IPS-15b (cell line): Measurements from ENCODE around the gene RAET1G.
"Not testable (repeated sequence)": the region's sequence is repeated elsewhere in the genome, so short reads cannot be mapped to it uniquely, and the experiment has no call there.

Experiments used
- H3K27me3 ChIP-seq: one replicate; pipeline ENCODE4 v1.6.1; 2013; ENCODE audit warnings: low read length; ENCODE audit not compliant: control insufficient read depth, insufficient read depth
- H3K36me3 ChIP-seq: one replicate; pipeline ENCODE4 v1.6.1; 2013; ENCODE audit warnings: low read length; ENCODE audit not compliant: control insufficient read depth, insufficient read depth
- H3K4me1 ChIP-seq: one replicate; pipeline ENCODE4 v1.6.1; 2013; ENCODE audit warnings: mild to moderate bottlenecking, low read length; ENCODE audit not compliant: control insufficient read depth, insufficient read depth
- H3K4me3 ChIP-seq: one replicate; pipeline ENCODE4 v1.5.1; 2013; ENCODE audit warnings: low read depth, low read length
- H3K9ac ChIP-seq: one replicate; pipeline ENCODE4 v1.6.1; 2013; ENCODE audit warnings: low read depth, mild to moderate bottlenecking, low read length
- H3K9me3 ChIP-seq: one replicate; pipeline ENCODE4 v1.6.1; 2013; ENCODE audit warnings: mild to moderate bottlenecking, low read length; ENCODE audit not compliant: control insufficient read depth, insufficient read depth

RAET1G gene

DNA sequence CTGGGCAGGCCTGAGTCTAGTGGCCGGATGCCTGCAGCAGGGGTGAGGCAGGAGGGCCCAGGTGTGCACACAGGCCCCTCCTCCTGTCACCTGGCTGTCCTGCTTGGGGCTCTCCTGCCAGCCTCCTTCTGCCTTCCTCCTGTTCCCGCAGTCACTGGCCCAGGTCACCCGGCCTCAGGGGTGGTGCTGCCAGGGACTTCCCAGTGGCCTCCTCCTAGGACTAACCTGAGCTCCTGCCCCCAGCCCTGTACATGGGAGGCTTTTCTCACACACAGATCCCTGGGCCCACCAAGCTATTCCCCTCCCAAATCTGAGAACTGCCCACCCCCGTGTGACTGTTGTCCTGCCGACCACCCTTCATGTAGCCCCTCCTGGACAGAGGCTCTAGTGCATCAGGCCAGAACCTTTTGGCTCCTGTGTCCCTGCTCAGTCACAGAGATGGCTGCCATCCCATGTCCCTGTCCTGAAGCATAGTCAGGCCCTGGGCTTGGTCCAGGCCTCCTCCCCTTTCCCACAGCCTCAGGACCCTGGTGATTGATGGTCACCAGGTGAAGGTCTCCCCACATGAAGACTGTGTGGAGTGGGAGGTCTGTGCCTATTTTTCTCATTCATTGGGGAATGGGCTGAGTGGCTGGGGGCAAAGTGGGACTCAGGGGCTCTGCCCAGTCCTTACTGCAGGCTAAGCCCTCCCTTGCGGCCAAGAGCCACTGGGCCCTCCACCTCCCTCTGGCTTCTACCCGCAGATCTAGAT is 39.7 kb upstream of the RAET1G start:
- no peaks in the 10 kb centered on the region for H3K4me1 ChIP-seq
- H3K36me3 ChIP-seq: no peaks in the 10 kb centered on the region
- H3K4me3 ChIP-seq: peak overlapping the region; percentile 75
- no peaks in the 10 kb centered on the region for H3K9me3 ChIP-seq
- peaks cover 94% of the 10 kb centered on the region for H3K27me3 ChIP-seq
- no peak overlapping the region for H3K9ac ChIP-seq

GRCh38 chr6:149961728-149962425 is 39.0 kb upstream of the RAET1G start:
- peaks cover 94% of the 10 kb centered on the region for H3K27me3 ChIP-seq
- no peaks in the 10 kb centered on the region for H3K9me3 ChIP-seq
- H3K36me3 ChIP-seq: no peaks in the 10 kb centered on the region
- H3K4me1 ChIP-seq: no peaks in the 10 kb centered on the region
- H3K4me3 ChIP-seq: no peak overlapping the region
- H3K9ac ChIP-seq: no peak overlapping the region

- peaks cover 94% of the 10 kb centered on the region for H3K27me3 ChIP-seq
- H3K9ac ChIP-seq: no peak overlapping the region
- no peaks in the 10 kb centered on the region for H3K4me1 ChIP-seq
- H3K4me3 ChIP-seq: no peak overlapping the region
- H3K36me3 ChIP-seq: no peaks in the 10 kb centered on the region
- no peaks in the 10 kb centered on the region for H3K9me3 ChIP-seq
Measured at GRCh38 chr6:149960488-149960887, 37.6 kb upstream of the RAET1G start.

DNA sequence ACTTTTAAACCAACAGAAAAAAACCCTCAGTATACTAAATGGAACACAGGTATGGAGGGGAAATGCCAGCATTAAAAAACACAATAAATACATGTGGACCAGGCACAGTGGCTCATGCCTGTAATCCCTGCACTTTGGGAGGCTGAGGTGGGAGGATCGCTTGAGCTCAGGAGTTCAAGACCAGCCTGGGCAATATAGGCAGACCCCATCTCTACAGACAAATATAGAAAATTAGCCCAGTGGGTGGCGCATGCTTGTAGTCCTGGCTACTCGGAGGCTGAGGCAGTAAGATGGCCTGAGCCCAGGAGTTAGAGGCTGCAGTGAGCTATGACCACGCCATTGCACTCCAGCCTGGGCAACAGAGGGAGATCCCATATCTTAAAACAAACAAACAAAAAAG is 36.9 kb upstream of the RAET1G start:
- H3K9ac ChIP-seq, H3K4me1 ChIP-seq, H3K36me3 ChIP-seq, H3K4me3 ChIP-seq, H3K9me3 ChIP-seq: not testable (repeated sequence)
- peaks cover 94% of the 10 kb centered on the region for H3K27me3 ChIP-seq

- H3K4me3 ChIP-seq, H3K9me3 ChIP-seq, H3K4me1 ChIP-seq, H3K36me3 ChIP-seq, H3K9ac ChIP-seq: not testable (repeated sequence)
- H3K27me3 ChIP-seq: peaks cover 91% of the 10 kb centered on the region
Measured at GRCh38 chr6:149958124-149958523, 35.2 kb upstream of the RAET1G start.

DNA sequence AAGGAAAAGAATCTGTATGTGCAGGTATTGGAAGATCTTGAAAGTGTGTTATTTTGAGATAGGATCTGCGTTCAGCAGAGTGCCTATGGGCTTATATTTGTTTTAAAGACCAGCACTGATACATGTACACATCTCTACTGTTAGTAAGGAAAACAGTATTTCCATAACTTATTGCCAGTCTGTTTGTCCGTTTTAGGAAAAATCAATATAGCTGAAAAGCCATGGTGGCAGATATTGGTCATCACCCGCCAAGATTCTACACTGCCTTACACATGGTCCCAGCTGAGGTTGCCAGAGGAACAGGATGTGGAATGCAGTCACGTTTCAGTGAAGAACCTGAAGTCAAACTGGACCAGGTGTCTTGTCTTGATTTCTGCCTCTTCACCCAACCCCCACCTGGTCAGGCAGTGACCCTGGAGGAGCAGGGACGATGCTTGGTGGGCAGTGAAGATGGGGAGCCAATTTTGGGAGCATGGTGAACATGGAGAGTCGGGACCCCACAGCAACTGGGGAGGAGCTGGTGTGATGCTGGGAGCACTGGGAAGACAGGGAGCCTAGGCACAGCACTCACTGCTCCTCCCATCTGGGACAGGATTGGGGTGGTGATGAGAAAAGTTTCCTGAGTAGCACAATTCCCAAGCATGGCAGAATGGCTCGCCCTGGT is 32.9 kb upstream of the RAET1G start:
- not testable (repeated sequence) for H3K4me3 ChIP-seq
- peaks cover 91% of the 10 kb centered on the region for H3K27me3 ChIP-seq

DNA sequence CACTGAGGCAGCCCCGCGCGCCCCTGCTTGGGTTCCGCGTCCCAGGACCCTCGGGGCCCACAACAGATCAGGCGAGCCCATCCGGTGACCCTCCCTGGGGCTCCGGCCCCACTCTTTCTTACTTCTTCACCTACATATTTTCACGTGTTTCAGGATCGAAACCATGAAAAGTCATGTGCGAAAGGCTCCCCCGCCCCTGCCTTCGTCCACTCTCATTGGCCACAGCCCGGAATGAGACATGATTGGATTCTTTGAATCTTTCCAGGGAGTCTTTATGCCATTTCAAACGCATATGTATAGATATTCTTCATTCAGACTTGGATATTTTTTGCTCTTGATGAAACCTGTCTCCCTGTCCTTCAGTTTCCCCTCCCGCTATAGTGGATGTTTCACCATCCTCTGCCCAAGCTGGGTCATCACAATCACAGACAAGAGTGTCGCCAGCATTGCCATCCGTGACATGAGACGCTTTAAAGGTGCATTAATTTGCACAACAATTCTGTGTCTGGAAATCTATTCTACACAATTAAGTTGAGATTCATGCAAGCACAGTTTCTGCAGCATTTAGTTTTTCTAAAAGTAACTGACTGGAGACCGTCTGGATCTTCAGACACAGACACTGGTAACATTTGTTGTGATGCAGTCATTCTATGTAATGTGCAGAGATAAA is 32.2 kb upstream of the RAET1G start:
- not testable (repeated sequence) for H3K4me3 ChIP-seq, H3K36me3 ChIP-seq, H3K9ac ChIP-seq, H3K9me3 ChIP-seq, H3K4me1 ChIP-seq
- H3K27me3 ChIP-seq: peaks cover 91% of the 10 kb centered on the region

More for the DNA sequence above, 32.9 kb upstream of the RAET1G start:
- not testable (repeated sequence) for H3K9ac ChIP-seq, H3K36me3 ChIP-seq, H3K4me1 ChIP-seq, H3K9me3 ChIP-seq

- not testable (repeated sequence) for H3K36me3 ChIP-seq, H3K9ac ChIP-seq, H3K4me3 ChIP-seq, H3K9me3 ChIP-seq, H3K4me1 ChIP-seq
- peaks cover 92% of the 10 kb centered on the region for H3K27me3 ChIP-seq
Measured at GRCh38 chr6:149954328-149954983, 31.5 kb upstream of the RAET1G start.

DNA sequence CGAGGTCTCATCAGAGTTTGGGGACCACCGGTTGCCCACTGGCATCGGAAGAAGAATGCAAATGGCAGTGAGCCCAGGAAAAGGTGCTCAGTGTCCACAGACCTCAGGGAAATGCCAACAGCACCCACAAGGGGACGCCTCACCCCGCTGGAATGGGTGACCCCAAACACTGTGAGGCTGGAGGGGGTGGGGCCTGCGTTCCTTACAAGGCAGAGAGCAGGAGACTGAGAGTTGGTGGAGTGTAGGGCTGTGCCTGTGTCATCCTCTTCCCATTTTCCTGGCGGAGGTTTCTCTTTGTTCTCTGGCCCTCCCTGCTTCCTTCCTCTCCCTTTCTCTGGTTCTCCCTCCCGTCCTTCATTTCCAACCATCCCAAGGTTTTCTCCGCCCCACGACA is 31.0 kb upstream of the RAET1G start:
- H3K4me3 ChIP-seq, H3K36me3 ChIP-seq, H3K9ac ChIP-seq, H3K4me1 ChIP-seq, H3K9me3 ChIP-seq: not testable (repeated sequence)
- H3K27me3 ChIP-seq: peaks cover 92% of the 10 kb centered on the region

GRCh38 chr6:149953390-149953789 is 30.5 kb upstream of the RAET1G start:
- H3K27me3 ChIP-seq: peaks cover 96% of the 10 kb centered on the region
- H3K4me3 ChIP-seq: not testable (repeated sequence)

DNA sequence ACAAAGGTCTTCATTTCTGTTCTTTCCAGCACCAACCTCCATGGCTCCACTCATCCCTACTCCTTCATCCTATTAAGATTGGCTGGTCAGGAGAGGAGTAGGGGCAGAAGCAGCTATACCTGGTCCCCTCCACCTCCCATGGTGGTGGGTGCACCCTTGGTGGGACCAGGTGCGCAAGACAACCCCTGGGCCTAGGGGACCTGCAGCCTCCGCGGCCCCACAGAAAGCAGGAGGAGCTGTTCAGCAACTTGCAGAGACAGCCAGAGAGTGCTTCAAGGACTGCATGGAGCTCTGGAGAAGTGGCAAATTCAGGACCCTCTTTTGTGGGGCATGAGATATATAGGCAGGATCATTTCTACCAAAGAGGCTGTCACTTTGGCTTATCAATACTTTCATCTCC is 28.7 kb upstream of the RAET1G start:
- Histone ChIP-seq H3K27me3 (peaks cover 90% of the 10 kb centered on the region), H3K9me3 (no peaks in the 10 kb centered on the region)

More at GRCh38 chr6:149953390-149953789, 30.5 kb upstream of the RAET1G start:
- not testable (repeated sequence) for H3K9me3 ChIP-seq, H3K4me1 ChIP-seq, H3K9ac ChIP-seq, H3K36me3 ChIP-seq

More for the DNA sequence above, 28.7 kb upstream of the RAET1G start:
- Histone ChIP-seq H3K36me3 (no peaks in the 10 kb centered on the region), H3K9ac (no peak overlapping the region), H3K4me3 (no peak overlapping the region), H3K4me1 (no peaks in the 10 kb centered on the region)
